GM18505 (cell line): ENCODE data around the gene ITGB1BP2.
"Not testable (repeated sequence)": the region's sequence is repeated elsewhere in the genome, so short reads cannot be mapped to it uniquely, and the experiment has no call there.

ENCODE experiments used
- ATAC-seq: cut with Tn5 transposase; IDR thresholded peaks from one replicate; pipeline ENCODE4 v1.9.1; 2021; ENCODE audit not compliant: unreplicated experiment
- POLR2A ChIP-seq: IDR thresholded peaks from 4 replicates; pipeline ENCODE4 v1.6.1; 2011; ENCODE audit warnings: borderline replicate concordance; ENCODE audit not compliant: insufficient read depth, insufficient read length; ENCODE audit errors: extremely low read depth

Gene ITGB1BP2

GRCh38 chrX:71283403-71284143 lies 18.0 kb upstream of the ITGB1BP2 start, which contains the start of gene NONO:
TSS of gene NONO (plus strand) at chrX:71283635. CDS start at chrX:71290638, 7,003 bp downstream.
- TF ChIP-seq POLR2A: peak; percentile 76

GRCh38 chrX:71285929-71286328 lies 15.6 kb upstream of the ITGB1BP2 start:
- ATAC-seq: no peak

More at GRCh38 chrX:71283403-71284143, 18.0 kb upstream of the ITGB1BP2 start, which contains the start of gene NONO:
- ATAC-seq: peak; percentile 76

GRCh38 chrX:71291381-71291780 lies 10.2 kb upstream of the ITGB1BP2 start:
- no peak for TF ChIP-seq POLR2A

More at GRCh38 chrX:71285929-71286328, 15.6 kb upstream of the ITGB1BP2 start:
- TF ChIP-seq POLR2A: no peak

GRCh38 chrX:71292669-71293365 lies 8.7 kb upstream of the ITGB1BP2 start:
- ATAC-seq: no peak
- TF ChIP-seq POLR2A: no peak

More at GRCh38 chrX:71291381-71291780, 10.2 kb upstream of the ITGB1BP2 start:
- no peak for ATAC-seq

GRCh38 chrX:71296806-71297205 lies 4.7 kb upstream of the ITGB1BP2 start:
- TF ChIP-seq POLR2A: no peak
- ATAC-seq: no peak

- TF ChIP-seq POLR2A: no peak
- ATAC-seq: no peak
These were observed 3.4 kb upstream of the ITGB1BP2 start for GRCh38 chrX:71298119-71298518.

- not testable (repeated sequence) for ATAC-seq
These were observed 1.5 kb upstream of the ITGB1BP2 start for GRCh38 chrX:71300064-71300463.

DNA sequence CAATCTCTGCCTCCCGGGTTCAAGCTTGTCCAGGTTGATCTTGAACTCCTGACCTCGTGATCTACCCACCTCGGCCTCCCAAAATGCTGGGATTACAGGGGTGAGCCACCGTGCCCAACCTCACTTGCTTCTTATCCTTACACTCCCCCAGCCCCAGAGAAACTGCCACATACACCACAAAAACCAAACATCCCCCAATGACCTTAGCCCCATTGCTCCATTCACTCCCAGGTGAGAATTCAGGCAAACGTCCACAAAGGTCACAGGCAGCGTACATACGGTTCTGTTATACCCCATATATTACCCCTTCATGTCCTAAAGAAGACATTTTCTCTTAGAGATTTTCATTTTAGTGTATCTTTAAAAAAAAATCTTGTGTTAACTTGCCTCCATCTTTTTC lies 1.1 kb upstream of the ITGB1BP2 start:
- not testable (repeated sequence) for ATAC-seq

DNA sequence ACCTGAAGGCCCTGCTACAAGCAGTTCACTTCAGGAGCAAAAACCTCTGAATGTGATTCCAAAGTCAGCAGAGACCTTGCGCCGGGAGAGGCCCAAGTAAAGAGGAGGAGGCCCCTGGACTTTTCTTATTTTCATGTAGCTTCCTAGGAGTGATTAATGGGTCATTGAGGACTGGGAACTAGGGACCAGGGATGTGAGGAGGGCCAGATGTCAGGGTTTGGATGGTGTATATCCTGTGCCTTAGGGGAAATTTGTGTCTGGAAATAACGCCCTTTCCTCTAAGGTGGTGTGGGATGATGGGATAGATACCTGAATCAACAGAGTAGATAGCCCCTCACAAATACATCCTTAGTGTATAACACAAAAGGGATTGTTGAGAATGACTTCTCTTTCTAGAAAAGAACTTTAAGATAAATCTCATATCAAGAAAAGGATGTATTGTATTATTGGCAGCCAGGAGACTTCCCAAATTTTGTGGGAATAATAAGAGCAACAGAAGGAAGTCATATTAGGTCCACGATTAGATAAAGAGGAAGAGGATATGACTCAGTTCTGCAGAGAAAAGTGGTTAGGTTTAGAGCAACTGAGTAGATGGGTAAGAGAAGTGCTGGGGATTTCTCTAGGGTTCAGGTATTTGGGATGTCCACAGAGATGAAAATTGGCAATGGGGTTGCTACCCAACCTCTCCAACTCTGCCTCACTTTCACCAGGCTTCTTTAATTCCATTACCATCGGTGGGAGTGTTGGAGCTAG lies 1.1 kb downstream of the ITGB1BP2 start:
- ATAC-seq: no peak

DNA sequence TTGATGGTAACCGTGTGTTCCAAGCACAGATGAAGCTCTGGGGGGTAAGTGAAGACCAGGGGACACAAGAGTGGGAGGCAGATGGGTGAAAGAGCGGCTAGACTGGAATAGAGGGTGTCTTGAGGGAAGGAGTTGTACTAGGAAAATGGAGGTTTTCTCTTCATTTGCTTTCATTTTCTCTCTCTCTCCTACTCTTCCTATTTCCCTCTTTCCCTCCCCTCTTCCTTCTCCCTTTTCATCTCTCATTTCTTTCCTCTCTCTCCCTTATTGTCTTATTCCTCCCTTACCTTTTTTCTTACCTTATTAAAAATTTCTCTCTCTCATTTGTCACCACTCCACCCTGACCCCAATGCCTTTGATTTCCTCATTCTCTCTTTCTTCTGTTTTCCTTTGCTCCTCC lies 3.0 kb downstream of the ITGB1BP2 start:
- no peak for ATAC-seq
- TF ChIP-seq POLR2A: no peak

More for the DNA sequence above, 1.1 kb downstream of the ITGB1BP2 start:
- TF ChIP-seq POLR2A: no peak

DNA sequence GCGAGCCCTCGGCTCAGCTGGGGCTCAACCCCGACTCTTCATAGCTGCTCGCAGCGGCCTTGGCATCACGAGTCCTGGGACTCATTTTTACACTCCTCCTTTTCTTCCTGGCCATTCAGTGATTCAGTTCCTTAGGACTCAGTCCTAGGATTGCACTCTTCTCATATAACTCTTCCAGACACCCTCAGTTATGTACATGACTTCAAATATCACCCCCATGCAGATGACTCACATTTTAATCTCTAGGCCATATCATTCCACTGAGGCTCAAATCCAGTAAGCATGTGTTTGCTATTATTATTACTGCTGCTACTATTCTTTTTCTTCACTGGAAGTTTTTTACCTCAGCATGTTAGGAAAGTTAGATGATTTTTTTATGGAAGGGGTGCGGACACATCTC lies 14.4 kb downstream of the ITGB1BP2 start:
- ATAC-seq: no peak
- TF ChIP-seq POLR2A: no peak

GRCh38 chrX:71316959-71317358 lies 15.4 kb downstream of the ITGB1BP2 start:
- ATAC-seq: not testable (repeated sequence)

DNA sequence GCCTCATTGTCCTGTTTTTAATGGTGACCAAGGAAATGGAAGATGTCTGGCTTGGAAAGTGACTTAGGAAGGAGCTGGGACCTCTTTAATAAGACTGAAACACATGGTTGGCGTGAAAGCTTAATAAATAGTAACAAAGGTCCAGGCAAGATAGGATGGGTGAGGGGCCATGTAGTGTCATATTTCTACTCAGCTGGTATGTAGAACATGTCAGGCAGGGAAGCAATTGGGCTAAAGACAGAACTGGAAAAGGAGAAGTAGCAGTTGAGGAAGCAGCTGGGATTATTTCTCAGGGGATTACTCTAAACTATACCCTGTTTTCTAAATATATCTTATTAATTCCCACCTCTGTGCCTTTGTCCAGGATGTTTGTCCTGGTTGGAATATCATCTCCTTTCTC lies 18.6 kb downstream of the ITGB1BP2 start:
- no peak for TF ChIP-seq POLR2A
- ATAC-seq: no peak

DNA sequence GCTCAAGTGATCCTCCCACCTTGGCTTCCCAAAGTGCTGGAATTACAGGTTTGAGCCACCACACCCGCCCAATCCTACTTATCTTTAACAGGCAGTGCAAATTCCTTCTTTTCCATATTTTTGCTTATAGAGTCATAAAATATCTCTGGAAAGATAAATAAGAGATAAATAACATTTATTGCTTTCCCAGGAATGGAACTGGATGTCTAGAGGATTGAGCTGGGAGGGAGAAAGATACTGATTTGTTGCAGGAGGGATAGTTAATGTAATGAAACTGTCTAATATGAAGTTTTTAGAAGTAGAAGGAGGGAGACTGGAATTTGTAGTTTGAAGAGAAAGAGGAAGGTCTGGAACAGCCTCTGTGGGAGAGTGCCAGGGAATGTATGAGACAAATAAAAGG lies 20.2 kb downstream of the ITGB1BP2 start:
- no peak for ATAC-seq
- TF ChIP-seq POLR2A: no peak

DNA sequence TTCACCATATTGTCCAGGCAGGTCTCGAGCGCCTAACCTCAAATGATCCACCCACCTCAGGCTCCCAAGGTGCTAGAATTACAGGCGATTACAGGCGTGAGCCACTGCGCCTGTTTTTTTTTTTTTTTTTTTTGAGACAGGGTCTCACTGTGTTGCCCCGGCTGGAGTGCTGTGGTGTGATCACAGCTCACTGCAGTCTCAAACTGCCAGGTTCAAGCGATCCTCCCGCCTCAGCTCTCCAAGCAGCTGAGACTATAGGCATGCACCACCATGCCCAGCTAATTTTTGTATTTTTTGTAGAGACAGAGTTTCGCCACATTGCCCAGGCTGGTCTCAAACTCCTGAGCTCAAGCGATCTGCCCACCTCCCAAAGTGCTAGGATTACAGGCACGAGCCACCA lies 22.9 kb downstream of the ITGB1BP2 start:
- not testable (repeated sequence) for ATAC-seq
